Measurements from ENCODE around the gene FRMD4A.
"Not testable (repeated sequence)": the region's sequence is repeated elsewhere in the genome, so short reads cannot be mapped to it uniquely, and the experiment has no call there.

Gene FRMD4A

GRCh38 chr10:14235566-14236195, 95.0 kb downstream of the FRMD4A start:
- DNase-seq, result no peak

- DNase-seq, result no peak
Measured at GRCh38 chr10:14233566-14233965, 97.2 kb downstream of the FRMD4A start.

- DNase-seq, result not testable (repeated sequence)
Measured at GRCh38 chr10:14228798-14229197, 101.9 kb downstream of the FRMD4A start.

GRCh38 chr10:14225379-14225778, 105.3 kb downstream of the FRMD4A start:
- no peak for DNase-seq

GRCh38 chr10:14220026-14220425, 110.7 kb downstream of the FRMD4A start:
- DNase-seq, result no peak

- no peak for DNase-seq
Measured at GRCh38 chr10:14219411-14219810, 111.3 kb downstream of the FRMD4A start.

GRCh38 chr10:14215641-14216040, 115.1 kb downstream of the FRMD4A start:
- no peak for DNase-seq

GRCh38 chr10:14213703-14214102, 117.0 kb downstream of the FRMD4A start:
- DNase-seq, result not testable (repeated sequence)

- no peak for DNase-seq
Measured at GRCh38 chr10:14211610-14212009, 119.1 kb downstream of the FRMD4A start.

- DNase-seq, result no peak
Measured at GRCh38 chr10:14208231-14208630, 122.5 kb downstream of the FRMD4A start.

GRCh38 chr10:14205233-14205632, 125.5 kb downstream of the FRMD4A start:
- DNase-seq, result no peak

- DNase-seq, result no peak
Measured at GRCh38 chr10:14200698-14201544, 129.8 kb downstream of the FRMD4A start.

GRCh38 chr10:14199098-14199497, 131.6 kb downstream of the FRMD4A start:
- DNase-seq, result not testable (repeated sequence)

- no peak for DNase-seq
Measured at GRCh38 chr10:14198078-14198477, 132.6 kb downstream of the FRMD4A start.

- DNase-seq, result no peak
Measured at GRCh38 chr10:14196113-14196512, 134.6 kb downstream of the FRMD4A start.

- DNase-seq, result no peak
Measured at GRCh38 chr10:14195433-14195832, 135.3 kb downstream of the FRMD4A start.

- DNase-seq, result no peak
Measured at GRCh38 chr10:14192746-14193145, 138.0 kb downstream of the FRMD4A start.

GRCh38 chr10:14191871-14192270, 138.9 kb downstream of the FRMD4A start:
- no peak for DNase-seq

GRCh38 chr10:14191407-14191806, 139.3 kb downstream of the FRMD4A start:
- no peak for DNase-seq

- DNase-seq, result no peak
Measured at GRCh38 chr10:14190702-14191101, 140.0 kb downstream of the FRMD4A start.

- no peak for DNase-seq
Measured at GRCh38 chr10:14186245-14186644, 144.5 kb downstream of the FRMD4A start.

GRCh38 chr10:14185316-14186045, 145.2 kb downstream of the FRMD4A start:
- no peak for DNase-seq

GRCh38 chr10:14184841-14185315, 145.8 kb downstream of the FRMD4A start:
- DNase-seq, result no peak

- no peak for DNase-seq
Measured at GRCh38 chr10:14182781-14183180, 147.9 kb downstream of the FRMD4A start.

Data from NCI-H1436 treated with DMSO at 0.1 percent for 48 hours (cell line).